ENCODE measurements around the gene TTLL5.

DNA sequence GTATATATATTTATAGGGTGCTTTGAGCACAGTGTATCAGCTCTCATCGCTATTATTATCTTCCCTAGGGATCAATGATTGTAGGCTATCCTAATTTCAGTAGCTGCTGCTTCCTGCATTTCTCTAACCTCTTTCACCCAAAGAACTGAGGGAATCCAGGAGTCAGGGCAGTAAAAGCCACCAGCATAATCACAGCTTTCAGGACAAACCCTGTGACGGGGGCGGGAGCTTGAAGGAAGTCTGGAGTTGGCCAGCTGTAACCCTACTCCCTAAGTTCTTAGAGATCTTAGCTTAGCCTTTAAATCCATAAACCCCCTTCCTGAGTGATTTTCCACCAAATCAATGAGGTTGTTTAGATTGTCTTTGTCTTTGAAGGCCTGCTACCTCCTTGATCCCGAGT is 48.9 kb upstream of the TTLL5 start:
- TF ChIP-seq USF2 (IDR thresholded peaks at IDR 0.05; ENCODE audit: borderline replicate concordance, low read depth, low read length) (no peak), CHD2 (IDR thresholded peaks at IDR 0.05; ENCODE audit: borderline replicate concordance, low read depth, low read length) (no peak), CTCF (IDR thresholded peaks at IDR 0.05 in 2 of 3, conservative IDR thresholded peaks at IDR 0.05 in 1 of 3; ENCODE audit: control insufficient read depth in 2 of 3, extremely low read depth in 1 of 3, insufficient read depth in 1 of 3, low read depth in 3 of 3, low read length in 3 of 3) (no peak), RFX5 (IDR thresholded peaks at IDR 0.05; ENCODE audit: low read depth, low read length) (no peak)
